HS-5 (cell line): ENCODE results near the gene ZC3H13.

ENCODE experiments used
- DNase-seq: peaks from one replicate; pipeline ENCODE4 v3.0.0-alpha.2; 2012; ENCODE audit warnings: low read depth

ZC3H13 gene

DNA sequence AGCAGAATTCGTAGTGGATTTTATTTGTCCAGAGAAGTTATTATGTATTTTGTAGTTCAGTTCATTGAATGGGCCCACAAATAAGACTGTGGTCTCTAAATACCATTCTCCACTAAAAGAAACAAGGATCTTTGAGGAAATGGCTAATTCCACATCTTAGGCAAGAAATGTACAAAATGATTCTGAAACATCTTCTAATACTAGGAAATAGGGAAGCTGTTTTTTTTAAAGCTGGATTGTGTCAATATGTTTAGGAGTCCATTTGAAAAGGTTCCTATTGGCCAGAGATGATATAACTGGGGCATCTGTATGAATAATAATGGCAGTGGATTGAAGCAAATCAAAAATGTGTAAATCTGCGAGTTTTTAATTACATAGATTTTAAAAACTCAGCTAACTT is 112.5 kb downstream of the ZC3H13 start:
- no peak for DNase-seq

DNA sequence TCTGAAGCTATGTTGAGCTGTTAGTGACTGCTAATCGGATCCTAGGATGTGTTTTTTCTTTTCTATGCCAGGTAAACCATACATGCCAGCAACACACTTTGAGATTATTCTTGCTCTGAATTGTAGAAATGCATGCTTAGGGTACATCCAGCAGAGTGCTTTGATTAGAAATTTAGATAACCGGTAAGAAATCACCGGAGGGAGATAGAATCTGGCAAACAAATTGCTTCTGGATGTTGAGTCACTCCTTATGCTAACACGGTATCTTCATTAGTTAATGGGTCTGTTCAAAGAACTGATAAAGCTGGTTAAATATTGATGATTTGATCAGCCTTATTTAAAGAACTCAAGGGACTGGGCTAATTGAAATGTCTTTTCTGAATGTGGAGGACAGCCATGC is 115.9 kb downstream of the ZC3H13 start:
- DNase-seq, result no peak

DNA sequence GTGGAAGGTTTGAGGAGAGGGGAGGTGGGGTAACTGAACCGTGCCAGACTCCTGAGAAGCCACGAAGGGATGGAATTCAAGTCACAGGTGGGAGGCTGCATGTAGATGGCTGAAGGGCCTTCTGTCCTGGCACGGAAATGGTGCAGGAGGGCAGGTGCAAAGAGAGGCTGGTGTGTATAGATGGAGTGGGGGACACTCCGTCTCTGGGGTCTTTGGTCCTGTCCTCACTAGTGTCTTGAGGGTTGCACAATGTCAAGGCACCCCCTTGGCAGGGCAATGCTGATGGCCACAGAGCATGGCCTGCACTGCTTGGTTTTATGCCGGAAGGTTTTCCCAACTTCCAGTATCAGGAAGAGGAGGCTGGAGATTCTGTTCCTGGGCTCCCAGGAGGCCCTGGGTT is 118.3 kb downstream of the ZC3H13 start:
- DNase-seq, result no peak

DNA sequence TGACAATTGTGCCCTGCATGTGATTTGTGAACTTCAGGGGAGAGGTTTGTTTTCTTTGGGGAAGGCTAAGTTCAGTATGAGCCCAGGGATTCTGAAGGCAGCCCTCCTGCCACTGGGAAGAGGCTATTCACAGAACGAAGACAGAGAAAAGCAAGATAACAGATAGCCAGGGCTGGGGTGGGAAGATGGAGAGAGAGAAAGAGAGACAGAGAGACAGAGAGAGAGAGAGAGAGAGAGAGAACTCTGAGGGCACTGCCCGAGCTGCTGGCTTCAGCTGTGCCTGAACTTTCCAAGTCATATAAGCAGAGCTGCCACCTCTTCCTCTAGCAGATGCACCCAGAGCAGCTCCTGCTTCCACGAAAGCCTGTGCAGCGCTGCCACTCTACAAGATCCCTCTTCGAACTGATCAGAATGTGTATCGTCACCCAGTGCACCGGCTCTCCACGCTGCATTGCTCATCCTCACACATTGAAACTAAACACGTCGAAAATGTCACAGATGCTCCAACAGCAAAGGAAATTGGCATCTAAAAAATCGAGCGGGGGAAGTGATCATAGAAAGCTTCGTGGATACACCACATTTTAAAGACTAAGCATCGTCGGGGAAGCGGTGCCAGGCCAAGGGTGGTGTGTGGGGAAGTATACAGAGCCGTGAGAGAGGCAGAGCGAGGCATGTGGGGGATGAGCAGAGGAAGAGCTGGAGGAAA is 119.2 kb downstream of the ZC3H13 start:
- no peak for DNase-seq

DNA sequence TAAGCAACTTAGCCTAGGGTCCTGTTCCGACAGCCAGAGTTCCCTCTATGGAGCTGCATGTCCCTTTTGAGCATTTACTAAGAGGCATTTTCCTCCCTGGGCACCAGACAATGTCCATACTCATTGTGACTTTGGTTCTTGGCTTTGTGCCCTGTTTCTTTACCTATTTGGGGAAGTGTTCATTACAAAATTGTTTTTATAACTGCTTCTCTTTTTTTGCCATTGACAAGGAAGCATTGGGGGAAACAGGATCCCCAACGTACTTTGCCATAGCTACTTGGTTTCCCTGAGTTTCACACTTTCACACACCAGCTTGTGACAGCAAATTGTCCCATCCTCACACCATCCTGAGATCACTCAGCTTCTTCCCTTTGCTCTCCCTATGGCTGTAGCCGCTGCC is 119.9 kb downstream of the ZC3H13 start:
- DNase-seq, result no peak

DNA sequence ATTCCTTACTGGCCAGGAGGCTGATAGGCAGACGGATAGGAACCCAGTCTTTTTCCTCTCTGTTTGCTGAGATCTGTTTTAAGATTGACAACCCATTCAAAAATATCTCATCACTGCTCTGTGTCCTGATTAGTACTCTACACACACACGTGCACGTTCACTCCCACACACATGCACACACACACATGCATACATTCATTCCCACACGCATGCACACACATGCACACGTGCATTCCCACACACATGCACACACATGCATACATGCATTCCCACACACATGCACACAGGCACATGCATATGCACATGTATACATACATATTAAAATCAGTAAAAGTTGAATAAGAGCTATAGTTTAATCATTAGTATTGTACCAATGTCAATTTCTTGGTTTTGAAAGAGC is 120.4 kb downstream of the ZC3H13 start:
- DNase-seq, result no peak

DNA sequence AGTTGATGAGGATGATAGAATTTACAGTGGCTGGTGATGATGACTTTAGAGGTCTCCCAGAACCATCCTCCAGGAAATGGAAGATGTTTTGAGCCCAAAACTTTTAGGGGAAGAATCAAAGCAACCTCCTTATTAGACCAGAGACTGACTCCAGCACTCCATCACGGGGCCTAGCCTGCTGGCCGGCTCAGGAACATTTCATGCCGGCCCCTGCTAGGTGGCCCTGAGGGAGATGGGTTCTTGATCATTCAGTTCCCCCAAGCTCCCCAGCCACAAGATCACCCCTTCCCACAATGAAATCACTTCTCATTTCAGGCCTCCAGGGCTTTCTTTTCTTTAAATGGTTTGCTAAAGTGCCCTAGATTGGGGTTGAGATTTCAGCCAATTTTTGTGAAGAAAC is 121.3 kb downstream of the ZC3H13 start:
- DNase-seq, result no peak

DNA sequence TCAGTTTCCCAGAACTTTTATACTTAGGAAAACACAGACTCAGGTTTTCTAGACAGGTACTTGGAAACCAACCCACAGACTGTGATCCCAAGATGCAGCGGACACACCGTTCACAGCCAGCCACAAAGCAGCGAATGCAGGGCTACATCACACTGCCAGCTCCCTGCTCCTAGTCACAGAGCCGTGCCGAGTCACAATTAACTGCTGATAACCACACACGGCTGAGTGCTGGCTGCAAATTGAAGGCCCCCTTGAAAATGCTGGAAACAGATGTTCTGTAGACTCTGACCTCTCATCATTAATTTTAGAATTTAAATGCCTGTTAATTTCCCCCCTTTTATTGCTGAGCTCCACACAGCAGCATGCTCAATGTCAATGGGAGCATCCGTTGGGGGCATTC is 122.4 kb downstream of the ZC3H13 start:
- no peak for DNase-seq

DNA sequence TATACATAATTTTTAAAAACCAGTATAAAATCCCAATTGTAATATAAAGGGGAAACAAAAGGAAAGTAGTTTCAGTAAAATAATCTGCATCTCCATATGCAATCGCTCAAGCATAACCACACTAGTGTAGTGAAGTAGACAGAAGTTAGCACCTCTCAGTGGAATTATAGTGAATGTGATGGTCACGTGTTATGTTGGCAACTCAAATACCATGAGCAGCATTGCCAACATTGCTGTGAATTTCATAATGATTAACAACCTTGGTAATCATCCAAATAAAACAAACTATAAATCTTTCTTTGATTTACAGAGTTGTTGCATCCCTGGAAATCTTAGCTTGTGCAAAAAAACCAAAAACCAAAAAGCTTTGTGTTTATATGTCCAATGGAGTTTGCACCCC is 123.7 kb downstream of the ZC3H13 start:
- no peak for DNase-seq

DNA sequence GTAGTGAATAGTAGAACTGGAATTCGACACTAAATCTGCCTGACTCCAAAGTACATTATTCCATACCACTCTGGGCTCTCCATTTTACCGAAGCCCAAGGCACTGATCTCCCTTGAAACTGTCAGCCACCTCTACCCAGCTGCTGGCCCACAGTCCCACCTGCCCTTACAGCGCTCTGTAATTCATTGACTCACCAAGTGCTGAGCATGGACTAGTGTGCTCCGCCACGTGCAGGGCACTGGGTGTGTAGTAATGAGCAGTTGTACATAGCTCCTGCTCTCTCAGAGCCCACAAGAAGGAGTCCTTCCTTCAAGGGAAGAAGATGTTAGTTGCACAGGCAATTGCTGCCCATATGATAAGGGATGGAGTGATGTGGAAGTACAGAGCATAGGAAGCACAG is 124.4 kb downstream of the ZC3H13 start:
- DNase-seq, result no peak

DNA sequence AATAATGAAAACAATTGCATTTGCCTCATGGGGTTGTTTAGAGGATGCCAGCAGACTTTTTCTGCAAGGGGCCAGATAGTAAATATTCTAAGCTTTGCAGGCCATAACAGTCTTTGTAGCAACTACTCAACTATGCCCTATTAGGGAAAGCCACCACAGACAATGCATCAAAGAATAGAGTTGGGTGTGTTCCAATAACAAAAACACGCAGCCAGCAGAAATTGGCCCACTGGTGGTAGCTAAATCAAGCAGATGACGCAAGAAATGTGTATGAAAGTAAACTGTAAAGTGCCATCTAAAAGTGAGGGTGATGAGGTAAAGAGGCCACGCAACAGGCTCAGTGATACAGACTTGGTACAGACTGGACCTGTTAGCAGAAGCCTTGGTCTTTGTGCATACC is 125.8 kb downstream of the ZC3H13 start:
- no peak for DNase-seq

DNA sequence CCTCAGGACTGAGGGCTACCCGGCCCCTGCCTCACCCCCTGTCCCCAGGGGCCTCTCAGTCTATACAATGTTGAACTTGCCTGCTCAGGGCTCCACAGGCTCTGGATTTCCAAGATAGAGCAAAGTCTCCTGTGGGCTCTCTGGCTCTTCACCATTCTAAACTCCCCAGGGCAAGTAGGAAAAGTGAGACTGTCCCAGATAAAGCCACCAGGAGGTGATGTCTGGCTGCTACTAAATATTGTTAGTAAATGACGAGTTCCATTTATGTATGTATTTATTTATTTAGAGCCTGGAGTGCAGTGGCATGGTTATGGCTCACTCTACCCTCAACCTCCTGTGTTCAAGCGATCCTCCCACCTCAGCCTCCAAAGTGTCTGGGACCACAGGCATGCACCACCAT is 127.4 kb downstream of the ZC3H13 start:
- no peak for DNase-seq

DNA sequence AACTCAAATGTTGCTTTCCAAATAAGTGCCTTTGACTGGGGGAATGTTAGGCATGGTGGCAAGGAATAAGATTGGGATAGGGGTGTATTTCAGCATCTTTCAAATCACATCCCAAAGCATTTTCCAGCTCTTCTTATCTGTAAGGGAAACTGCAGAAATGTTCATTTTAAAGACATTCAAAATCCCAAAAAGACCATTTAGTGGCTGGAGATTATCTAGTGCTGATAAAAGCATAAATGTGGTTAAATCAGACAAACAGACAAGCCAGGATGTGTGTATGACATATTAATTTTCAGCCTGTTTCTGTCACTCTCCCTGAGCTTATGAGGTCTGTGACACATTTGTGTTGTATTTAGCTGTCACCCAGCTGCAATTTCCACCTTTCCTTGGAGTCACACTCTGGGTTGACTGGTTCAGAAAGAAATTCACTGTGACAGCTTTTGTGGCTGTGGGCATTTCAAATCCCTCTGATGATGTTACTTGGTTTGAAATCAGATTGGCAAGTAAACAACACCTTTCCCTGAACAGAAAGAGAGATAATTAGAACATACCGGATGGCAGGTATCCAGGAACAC is 131.3 kb downstream of the ZC3H13 start:
- DNase-seq, result no peak

DNA sequence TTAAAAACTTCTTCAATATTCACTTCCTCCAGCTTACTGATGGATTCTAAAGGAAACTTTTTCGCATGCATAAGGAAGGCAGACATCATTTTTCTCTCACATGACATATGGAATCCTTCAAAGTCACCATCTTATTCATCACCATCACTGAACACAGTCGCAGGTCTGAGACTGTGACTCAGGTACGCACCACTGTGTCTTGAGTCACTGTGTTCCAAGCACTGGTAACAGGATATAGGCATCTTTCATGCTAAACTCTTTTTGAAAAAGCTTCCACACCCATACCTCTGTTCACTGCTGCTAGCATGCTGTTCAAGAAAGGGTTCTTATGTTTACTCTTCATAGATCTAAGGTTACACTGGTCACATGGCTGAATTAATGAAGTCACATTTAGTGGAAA is 133.9 kb downstream of the ZC3H13 start:
- no peak for DNase-seq

DNA sequence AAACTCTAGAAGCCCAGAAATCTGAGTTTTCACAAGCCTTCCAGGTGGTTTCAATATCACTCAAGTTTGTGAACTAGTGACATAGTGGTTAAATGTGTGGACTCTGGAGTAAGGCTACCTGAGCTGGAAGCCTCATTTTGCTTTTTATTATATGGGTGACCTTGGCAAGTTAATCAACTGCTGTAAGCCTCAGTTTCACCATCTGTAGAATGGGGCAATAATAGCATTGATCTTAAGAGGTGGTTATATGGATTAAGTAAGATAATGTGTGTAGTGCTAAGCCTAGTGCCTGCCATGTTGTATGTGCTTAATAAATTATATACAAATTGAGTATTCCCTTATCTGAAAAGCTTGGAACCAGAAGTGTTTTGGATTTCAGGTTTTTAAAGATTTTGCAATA is 135.5 kb downstream of the ZC3H13 start:
- no peak for DNase-seq

DNA sequence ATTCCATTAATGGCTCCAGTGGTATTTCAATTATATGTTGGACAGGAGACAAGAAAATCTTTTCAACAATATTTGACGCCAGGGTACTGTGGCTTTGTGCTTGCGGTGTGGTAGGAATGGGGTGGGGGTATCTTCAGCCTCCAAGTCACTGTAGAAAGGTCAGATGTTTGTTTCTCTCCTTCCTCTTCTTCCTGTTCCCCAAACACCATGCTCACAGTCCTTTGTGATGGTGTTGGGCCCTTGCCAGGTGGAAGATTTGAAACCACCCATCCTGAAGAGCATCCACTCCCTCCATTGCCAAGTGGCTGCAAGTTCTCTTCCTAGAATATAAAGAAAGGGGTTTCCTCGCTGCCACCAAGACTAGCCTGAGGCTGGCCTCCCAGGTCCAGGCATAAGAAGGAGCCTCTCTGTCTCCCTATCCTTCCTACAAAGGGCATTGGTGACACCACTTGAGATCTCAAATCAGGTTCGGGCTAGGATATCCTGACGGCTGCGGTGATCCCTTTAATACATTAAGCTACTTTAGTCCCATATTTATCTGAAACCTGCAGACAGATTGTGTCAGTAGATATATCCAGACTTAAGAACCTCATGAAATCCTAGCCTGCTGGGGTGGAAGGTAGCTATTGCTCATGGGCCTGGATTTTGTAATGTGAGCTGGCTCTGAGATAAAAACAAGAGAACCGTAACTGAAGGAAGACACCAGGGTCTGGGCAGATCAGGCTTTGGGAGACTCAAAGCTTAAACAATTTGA is 136.7 kb downstream of the ZC3H13 start:
- no peak for DNase-seq

DNA sequence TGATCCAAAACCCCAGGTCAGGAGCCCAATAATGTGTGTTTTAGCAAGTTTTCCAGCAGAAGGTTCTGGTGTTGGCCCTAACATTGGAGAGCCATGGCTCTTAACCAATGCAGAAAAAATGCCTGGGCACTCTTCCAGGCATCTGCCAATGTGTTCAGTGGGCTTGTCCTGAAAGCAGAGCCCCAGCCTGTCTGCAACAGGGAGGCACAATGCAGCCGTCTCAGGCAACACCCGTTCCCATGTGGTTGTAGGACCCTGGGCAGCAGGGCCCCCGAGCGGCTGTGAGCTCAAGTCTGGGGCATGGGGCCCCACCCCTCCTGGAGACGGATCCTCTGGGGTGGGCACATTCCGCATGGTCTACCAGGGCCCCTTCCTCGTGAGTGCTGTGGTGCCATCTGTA is 142.9 kb downstream of the ZC3H13 start:
- no peak for DNase-seq

DNA sequence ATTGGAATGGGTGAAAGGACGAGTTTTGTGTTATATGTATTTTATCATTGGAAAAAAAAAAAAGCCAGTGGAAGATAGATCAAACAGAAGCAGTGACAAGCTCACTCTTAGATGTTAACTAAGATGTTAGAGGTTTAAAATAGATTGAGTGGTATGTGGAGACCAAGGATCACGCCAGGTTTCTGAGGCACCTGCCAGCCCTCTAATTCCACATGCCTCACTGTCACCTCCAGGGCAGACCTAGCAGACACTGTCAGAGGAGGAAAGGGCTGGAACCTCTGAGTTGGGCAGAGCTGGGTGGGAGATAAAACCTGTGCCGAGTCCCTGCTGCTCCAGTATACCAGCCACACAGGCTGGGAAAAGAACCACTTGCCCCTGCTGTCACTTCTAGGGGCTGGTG is 143.5 kb downstream of the ZC3H13 start:
- DNase-seq, result no peak

DNA sequence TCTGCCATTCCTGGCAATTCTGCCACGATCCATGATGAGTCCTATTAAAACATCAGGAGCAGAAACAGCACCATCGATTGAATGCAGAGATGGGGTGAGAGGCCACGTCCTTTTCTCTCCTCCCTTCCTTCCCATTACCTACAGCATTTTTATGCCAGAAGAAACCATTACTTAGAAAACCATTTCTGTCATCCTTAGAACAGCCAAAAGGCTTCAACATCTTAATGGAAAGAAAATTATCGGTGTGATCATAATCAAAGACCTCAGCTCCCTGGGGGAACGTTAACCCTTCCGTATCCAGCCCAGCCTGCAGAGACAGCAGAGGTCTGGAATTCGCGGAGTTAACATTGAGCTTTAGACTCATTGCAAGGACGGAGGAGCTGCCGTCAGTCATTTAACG is 145.0 kb downstream of the ZC3H13 start:
- DNase-seq, result no peak
